Head of caudate nucleus (tissue), 42 donors: Measurements from ENCODE around the gene MED25.

Experiments
- DNase-seq, 42 donors: peaks; one replicate each; pipeline versions ENCODE4 v3.0.0 to v3.0.0-alpha.2; 2020 to 2021; ENCODE audit warnings: mixed read lengths in 7 of 42
- intact Hi-C: fragments of 100-400 bp; cut with DNase I; formaldehyde crosslinking; loops from one replicate; pipeline ENCODE4 v1.15.0; 2022

MED25 gene

GRCh38 chr19:49862391-49863253, 44.5 kb downstream of the MED25 start:
- no peak for DNase-seq
- intact Hi-C loops, result no loop called here

- no peak for DNase-seq
- intact Hi-C loops, result no loop called here
Observed at GRCh38 chr19:49863254-49863934, 45.3 kb downstream of the MED25 start.

GRCh38 chr19:49863935-49864320, 45.8 kb downstream of the MED25 start:
- DNase-seq, result no peak
- intact Hi-C loops, result no loop called here

DNA sequence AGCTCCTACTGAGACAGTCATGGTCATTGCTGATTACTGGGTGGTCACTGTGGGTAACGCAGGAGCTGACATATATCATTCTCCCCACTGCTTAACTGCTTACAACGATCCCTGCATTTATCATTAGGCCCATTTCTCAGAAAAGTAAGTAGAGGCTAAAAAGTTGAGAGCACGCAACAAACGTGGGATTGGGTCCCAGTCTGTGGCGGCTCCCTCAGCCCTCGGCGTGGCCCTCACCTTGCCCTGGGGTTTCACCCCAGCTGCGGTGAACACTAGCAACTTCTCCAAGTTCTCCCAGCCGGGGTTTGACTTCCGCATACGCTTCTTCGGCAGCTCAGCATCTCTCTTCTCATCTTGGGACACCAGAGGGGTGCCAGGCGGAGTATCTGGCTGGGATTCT, 46.8 kb downstream of the MED25 start:
- DNase-seq, result no peak
- intact Hi-C loops, result no loop called here

GRCh38 chr19:49866933-49867782, 49.1 kb downstream of the MED25 start, which contains the start of gene PNKP:
TSS of gene PNKP (minus strand) at chr19:49867576. CDS start at chr19:49867204, 372 bp downstream.
- intact Hi-C loops, result no loop called here
- DNase-seq, result peak; percentile 85 to 97 (median 93)

GRCh38 chr19:49869009-49869483, 51.0 kb downstream of the MED25 start:
- DNase-seq, result no peak
- intact Hi-C loops, result no loop called here

DNA sequence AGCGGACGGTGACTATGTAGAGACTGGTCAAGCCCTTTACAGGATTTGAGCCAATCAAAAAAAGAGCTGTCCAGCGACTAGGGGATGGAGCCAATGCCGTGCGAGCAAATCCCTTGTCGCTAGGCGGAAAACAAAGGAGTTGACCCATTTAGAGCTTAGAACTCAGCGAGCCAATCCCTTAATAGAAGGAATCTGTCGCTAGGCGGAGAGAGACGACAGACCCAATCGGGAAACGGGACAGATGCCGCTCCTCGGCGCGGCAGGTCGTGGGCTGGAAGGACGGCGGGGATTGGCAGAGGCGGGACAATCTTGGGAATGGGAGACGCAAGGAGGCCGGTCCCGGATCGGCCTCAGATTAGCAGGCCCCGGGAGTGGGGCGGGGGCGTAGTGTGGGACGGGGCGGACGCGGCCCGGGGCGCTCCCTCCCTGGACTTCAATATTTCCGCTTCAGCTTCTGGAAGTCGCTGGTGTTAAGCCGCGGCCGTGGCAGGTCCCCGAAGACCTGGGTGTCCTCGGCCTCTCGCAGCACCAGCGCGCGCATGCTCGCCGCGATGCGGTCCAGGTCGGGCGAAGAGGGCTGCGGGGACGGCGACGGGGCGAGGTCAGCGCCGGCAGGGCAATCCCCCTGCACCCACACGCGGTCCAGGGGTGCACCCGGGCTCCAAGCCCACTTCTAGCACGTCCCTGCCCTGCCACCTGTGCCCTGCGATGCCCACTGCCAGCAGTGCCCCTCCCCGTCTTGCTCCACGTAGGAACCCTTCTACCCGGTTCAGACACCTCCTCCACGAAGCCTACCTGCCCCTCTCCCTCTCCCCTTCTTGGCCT, 51.6 kb downstream of the MED25 start:
- intact Hi-C loops, result no loop called here
- DNase-seq, result peak; percentile 92 to 99 (median 98)

GRCh38 chr19:49870309-49870901, 52.3 kb downstream of the MED25 start:
- DNase-seq, result no peak
- intact Hi-C loops, result no loop called here

DNA sequence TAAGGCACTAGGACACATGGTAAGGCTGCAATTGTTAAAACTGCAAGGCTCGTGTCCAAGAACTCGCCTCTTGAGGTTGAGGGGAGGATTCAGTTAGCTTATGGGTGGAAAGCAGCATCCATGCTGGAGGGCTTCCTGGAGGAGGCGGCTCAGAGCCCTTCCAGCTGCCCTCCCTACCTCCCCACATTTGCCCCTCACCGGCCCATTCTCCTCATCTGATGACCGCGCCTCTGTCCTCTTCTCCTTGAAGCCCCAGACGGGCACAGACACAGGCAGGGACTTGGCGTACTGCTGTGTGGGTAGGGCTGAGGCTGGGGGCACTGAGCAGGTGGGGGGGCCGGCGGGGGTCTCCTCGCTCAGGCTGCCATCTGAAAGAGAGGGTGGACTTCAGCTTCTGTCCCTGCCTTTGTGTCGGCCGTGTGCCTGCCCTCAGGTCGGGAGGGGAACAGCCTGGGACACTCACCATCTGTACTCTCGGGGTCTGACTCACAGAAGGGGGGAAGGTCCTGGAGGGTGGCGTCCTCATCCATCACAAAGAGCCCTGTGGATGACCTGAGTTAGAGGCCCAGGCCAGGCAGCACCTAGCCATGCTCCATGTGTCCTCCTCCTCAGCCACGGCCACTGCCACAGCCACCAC, 53.4 kb downstream of the MED25 start:
- DNase-seq, result no peak
- intact Hi-C loops, result no loop called here

GRCh38 chr19:49872245-49873128, 54.4 kb downstream of the MED25 start:
- DNase-seq, result no peak
- intact Hi-C loops, result no loop called here

DNA sequence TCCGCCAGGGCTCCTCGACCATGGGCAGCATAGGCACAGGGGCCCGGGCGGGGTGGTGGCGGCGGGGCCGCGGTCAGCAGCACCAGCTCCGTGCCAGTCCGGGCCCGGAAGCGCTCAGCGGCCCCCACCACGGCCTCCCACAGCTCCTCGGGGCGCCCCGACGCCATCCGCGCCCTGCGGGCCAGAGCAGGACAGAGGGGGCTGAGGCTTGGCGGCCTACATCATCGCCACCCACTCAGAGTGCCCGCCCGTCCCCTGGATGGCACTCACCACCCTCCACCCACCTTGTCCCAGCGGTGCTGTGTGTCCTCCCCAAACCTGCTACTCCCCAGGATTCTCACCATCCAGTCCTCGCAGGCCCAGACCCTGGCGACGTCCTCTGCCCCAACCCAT, 55.0 kb downstream of the MED25 start:
- intact Hi-C loops, result no loop called here

DNA sequence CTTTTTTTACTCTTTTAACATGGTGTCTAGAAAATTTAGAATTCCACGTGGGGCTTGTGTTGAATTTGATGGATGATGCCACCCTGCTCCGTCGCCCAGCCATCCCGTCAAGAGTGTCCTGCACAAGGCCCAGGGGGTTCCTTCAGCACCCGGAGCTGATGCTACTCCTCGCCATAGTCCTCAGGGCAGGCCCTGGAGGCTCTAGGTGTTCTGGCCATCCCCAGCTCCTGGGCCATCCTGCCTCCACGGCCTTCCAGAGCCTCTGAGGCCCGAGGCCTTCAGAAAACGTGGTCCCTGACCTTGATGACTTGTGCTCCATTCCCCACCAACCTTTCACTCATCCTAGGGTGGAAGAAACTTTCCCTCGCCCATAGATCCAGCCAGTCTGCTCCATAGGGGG, 55.7 kb downstream of the MED25 start:
- DNase-seq, result no peak
- intact Hi-C loops, result no loop called here

More for the DNA sequence above, 55.0 kb downstream of the MED25 start:
- DNase-seq, result no peak

- intact Hi-C loops, result loop anchor here (5.0 kb wide), 1 partner anchor 57 kb away; the partner anchor contains the start of gene MED25
- no peak for DNase-seq
Observed at GRCh38 chr19:49874503-49875157, 56.5 kb downstream of the MED25 start.

GRCh38 chr19:49875177-49875576, 57.1 kb downstream of the MED25 start:
- intact Hi-C loops, result loop anchor here (5.0 kb wide), 1 partner anchor 58 kb away; the partner anchor contains the start of gene MED25
- DNase-seq, result no peak

GRCh38 chr19:49875857-49876421, 57.9 kb downstream of the MED25 start:
- intact Hi-C loops, result loop anchor here (5.0 kb wide), 1 partner anchor 59 kb away; the partner anchor contains the start of gene MED25
- DNase-seq, result peak; percentile 54 to 85 (median 71)
